Stimulated activated CD4-positive, alpha-beta T cell treated with anti-CD3 and anti-CD28 coated beads, Interleukin-2, amount 100 ng/mL, for 48 hours (primary cell): ENCODE results near the gene EPHB1.

Source experiments
- DNase-seq, 2 donors: peaks; one replicate each; pipeline ENCODE4 v3.0.0-alpha.2; 2020

Gene EPHB1

DNA sequence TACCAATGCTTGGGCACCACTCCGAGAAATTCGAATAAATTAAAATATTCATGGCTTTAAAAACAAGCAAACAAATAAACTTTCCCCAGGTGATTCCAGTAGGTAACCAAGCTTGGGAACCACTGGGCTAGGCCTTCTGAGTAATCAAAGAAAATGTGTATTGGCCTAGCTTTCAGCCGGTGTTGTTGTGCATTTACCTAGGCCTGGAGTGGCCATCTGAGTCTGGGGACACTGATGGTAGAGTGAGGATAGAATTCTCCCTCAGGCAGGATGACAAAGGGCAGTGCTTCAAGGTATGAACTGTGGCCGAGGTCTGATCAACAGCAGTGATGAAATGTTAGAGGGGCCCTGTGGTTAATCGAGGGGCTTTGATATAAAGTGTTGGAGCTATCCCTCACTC, 440.5 kb downstream of the EPHB1 start:
- DNase-seq = no peak

- no peak for DNase-seq
Measured at GRCh38 chr3:135237371-135238143, 442.5 kb downstream of the EPHB1 start.

DNA sequence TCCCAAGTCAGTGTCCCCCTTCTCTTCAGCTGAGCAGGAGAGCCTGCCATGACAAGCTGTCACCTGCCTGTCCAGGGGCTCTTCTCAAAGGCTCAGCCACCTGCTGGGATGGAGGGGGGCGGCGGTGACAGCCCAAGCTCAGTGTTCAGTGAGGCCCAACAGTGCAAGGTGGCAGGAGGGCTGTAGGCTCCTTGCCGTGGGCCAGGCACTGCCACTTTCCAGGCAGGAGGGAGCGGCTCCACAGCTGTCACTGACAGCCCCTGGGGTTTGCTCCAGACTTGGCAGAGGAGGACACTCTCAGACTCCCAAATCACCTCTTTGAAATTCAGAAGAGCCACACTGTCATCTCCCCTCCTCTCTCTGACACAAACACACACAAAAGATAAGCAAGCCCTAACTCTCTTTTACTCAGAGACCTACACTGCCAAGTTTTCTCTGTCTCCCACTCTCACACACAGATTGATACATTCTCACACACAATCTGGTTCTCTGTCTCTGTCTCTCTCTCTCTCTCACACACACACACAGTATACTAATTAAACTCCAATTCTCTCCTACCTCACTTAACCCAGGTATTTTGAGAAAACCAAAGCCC, 443.3 kb downstream of the EPHB1 start:
- no peak for DNase-seq

DNA sequence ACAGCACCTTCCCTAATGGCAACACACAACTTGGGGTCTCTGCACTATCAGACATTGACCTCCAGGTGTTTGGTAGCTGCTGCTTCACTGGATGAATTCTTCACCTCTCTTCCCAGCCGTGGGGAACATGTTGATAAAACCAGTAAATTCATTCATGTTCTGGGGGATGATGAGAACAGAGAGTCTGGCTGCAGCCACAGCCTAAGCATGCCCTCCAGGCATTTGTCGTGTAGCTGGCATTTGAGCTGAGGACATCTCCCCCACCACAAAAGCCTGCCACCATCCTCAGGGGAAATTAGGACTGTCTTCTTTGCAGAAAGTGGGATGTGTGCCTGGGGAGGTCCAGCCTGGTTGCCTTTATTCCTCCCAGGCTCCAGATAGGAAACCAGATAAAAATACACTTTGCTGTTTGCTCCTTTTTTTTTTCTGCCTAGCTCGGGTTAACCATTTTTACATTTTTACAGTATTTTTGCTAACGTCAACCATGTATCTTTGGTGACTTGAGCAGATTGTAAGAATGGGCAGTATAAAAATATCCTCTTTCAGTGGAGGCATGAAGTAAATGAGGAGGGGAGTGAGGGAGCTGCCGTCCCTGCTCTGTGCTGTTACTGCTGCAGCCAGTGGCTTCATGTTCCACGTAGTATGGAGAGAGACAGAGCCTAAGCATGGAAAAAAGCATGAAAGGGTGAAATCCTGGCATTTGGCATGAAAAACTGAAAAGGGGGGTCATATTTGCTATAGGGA, 444.0 kb downstream of the EPHB1 start:
- no peak for DNase-seq

- no peak for DNase-seq
Measured at GRCh38 chr3:135239615-135239884, 444.5 kb downstream of the EPHB1 start.

- DNase-seq = no peak
Measured at GRCh38 chr3:135240426-135240825, 445.4 kb downstream of the EPHB1 start.

GRCh38 chr3:135242285-135242684, 447.2 kb downstream of the EPHB1 start:
- DNase-seq = no peak

DNA sequence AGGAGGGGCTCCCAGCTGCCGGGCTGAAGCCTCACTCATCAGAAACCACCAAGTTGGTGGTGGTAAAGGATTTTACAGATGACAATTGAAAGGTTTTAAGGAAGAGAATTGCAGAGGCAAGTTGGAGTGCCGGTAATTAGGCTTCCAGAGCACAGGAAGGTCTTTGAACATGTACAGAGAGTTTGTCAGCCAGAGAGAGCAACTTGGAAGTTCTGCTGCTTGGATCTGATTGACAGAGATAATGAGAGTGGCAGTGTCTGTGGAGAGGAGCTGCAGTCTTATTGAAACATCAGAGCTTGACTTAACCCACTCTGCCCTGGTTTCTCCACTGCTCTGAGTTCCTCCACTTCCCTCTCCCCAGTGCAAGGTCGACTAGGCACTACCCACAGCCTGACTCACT, 448.6 kb downstream of the EPHB1 start:
- no peak for DNase-seq

DNA sequence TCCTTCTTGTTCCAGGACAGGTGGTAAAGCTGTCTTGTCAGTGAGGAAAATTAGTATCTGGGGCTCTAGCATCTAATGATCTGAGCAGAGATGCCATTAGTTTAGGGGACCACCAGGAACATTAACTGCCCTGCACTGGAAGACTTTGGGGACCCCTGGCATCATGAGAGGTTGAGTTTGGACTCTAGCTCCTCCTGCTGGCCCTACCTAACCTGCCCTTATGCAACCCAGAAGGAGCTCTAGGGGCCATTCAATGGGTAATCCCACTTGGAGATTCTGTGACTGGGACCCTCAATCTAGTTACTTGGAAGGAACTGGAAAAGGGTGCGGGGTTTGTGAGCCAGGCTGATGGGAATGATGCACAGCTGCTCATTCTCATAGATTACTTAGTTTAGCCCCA, 451.0 kb downstream of the EPHB1 start:
- no peak for DNase-seq

- no peak for DNase-seq
Measured at GRCh38 chr3:135248213-135248612, 453.2 kb downstream of the EPHB1 start.

- no peak for DNase-seq
Measured at GRCh38 chr3:135249186-135249585, 454.1 kb downstream of the EPHB1 start.

- DNase-seq = no peak
Measured at GRCh38 chr3:135258916-135259315, 463.9 kb downstream of the EPHB1 start.

GRCh38 chr3:135260025-135260424, 465.0 kb downstream of the EPHB1 start:
- no peak for DNase-seq

GRCh38 chr3:135261214-135261775, 466.2 kb downstream of the EPHB1 start:
- no peak for DNase-seq

DNA sequence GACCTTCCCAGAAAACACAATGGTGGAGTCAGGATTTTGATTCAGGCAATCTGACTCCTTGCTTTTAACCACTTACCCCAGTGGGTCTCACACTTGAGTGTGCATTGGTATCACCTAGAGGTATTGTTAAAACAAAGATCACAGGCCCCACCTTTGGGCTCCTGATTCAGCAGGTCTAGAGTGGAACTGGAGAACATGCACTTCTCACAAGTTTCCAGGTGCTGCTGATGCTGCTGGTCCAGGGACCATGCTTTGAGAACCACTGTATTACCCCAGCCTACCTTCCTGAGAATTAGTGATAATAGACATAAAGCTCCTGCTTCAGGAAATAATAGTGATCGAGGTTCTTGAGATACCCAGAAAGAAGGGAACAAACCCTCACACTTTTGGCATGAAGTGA, 466.9 kb downstream of the EPHB1 start:
- no peak for DNase-seq

GRCh38 chr3:135262441-135262840, 467.4 kb downstream of the EPHB1 start:
- no peak for DNase-seq

GRCh38 chr3:135263331-135263730, 468.3 kb downstream of the EPHB1 start:
- DNase-seq = no peak

- no peak for DNase-seq
Measured at GRCh38 chr3:135267487-135267886, 472.4 kb downstream of the EPHB1 start.

DNA sequence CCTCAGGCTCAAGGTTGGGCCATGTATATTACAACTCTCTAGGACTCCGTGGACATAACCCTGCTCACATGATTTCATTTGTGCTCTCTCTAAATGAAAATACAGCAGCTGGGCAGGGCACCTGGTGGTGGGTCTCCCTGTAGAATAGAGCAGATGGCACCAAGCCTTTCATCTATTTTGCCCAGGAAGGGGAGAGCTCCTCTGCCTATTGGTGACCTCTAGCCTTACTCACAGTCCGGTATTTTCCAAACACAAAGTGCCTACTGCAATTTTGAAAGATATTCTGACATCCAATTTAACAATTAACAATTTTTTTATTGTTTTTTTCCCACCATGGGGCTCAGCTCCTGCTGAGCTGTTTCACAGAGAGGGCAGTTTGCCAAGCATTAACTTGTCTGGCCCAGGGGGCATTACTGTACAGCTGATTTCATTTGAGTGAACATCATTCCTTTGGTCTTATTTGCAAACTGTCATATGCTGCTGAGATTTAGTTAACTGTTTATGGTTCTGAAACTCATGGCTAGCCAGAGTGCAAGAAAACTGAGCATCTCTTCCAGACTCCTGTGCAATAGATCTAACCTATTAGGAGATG, 474.0 kb downstream of the EPHB1 start:
- no peak for DNase-seq

GRCh38 chr3:135271177-135272025, 476.3 kb downstream of the EPHB1 start:
- no peak for DNase-seq

DNA sequence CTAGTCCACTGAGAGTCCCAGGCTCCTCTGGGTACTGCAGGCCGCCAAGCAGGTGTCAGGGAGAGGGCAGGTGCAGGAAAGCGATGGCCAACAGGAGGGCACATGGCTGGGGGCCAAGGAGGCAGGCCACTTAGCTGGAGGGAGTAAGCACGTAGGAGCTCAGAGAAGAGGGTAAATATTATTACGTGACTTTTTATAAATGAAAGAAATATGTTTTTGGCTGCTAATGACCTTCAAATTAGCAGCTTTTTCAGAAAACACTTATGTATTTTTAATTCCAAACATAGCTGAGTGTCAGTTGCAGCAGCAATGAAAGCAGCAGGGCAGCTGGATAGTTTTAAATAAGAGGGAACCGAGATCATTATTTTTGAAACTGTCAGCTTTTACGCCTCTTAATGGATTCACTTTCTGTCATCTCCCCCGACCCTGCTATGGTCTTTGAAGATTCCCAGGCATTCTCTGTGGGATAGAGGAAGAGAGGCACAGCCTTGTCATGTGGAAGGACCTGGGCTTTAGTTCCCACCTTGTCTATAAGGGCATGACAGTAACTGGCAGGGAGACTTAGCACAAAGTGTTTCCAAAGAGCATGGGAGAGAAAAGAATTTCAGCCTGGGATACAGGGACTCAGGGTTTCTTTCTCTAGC, 477.1 kb downstream of the EPHB1 start:
- DNase-seq = no peak

DNA sequence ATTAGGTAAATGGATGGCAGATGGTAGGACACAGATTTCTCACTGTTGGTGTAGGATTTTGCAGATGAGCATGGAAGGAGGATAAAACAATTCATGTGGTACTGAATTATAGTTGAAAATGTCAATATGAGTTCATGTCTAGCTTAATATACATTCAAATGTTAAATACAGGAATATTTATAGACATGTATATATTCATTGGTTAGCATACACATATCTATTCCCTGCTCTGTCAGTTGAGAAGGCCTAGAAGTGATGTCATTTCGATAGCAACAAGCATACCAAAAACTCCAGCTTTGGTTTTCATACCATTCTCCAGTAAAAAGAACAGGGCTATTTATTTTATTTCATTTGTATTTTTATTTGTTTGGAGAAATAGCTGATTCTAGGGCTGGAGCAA, 497.1 kb downstream of the EPHB1 start:
- DNase-seq = no peak
